HG03432 (cell line): Measurements from ENCODE around the gene AGAP1.

ENCODE experiments used
- ATAC-seq: cut with Tn5 transposase; IDR thresholded peaks from one replicate; pipeline ENCODE4 v1.9.1; 2021; ENCODE audit warnings: mild to moderate bottlenecking, moderate library complexity; ENCODE audit not compliant: unreplicated experiment

Gene AGAP1

GRCh38 chr2:235658351-235659174 lies 164.7 kb downstream of the AGAP1 start:
- ATAC-seq, result no peak

- ATAC-seq, result no peak
These were observed 166.0 kb downstream of the AGAP1 start for GRCh38 chr2:235659767-235660322.

- no peak for ATAC-seq
These were observed 166.7 kb downstream of the AGAP1 start for GRCh38 chr2:235660484-235661082.

DNA sequence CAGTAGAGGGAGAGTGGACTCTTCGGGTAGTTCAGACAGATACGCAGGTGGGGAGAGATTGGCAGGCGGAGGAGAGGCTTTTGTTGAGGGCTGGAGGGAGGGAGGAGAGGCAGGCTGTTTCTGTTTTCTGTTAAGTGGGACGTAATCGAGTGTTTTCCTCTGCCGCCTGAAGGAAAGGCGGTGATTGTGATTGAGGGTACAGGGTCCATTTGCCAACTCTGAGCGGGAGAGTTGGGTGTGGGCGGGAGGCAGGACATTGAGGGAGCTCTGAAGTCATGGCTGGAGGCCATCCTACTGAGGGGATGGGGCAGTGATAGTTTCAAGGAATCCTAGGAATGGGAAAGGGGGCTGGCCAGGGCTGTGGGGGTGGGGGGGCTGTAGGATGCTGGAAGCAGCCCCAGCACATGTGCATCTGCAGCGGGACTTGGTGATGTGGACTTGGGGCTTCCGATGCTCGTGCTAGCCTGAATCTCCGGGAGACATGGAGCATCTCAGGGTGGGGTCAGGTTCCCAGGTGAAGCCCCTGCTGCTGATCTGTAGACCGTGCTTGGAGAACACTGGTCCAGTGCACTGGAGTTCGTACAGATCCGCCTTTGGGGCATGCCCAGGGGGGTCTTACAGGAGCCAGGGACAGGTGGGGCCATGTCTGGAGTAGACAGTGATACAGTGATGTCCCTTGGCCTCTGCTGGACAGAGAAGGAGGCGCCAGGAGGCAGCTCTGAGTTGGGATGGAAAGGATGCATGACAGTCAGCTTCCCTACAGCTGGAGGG lies 167.5 kb downstream of the AGAP1 start:
- no peak for ATAC-seq

- no peak for ATAC-seq
These were observed 168.1 kb downstream of the AGAP1 start for GRCh38 chr2:235661952-235662351.

DNA sequence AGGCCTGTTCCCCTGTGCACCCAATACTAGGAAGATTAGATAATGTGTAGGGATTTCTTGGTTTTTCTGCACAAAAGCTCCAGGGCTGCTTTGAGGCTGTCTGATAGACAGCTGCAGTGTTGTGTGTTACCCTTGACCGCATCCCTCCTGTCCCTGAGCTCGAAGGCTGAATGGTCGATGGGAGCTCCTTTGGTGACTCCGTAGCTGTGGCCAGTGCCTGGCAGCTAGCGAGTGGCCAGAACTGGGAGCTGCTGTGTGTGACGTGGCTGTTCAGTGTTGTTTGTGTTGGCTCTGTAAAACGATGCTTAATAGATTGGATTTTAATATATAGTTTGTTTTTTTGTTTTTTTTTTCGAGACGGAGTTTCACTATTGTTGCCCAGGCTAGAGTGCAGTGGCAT lies 170.0 kb downstream of the AGAP1 start:
- ATAC-seq, result no peak

DNA sequence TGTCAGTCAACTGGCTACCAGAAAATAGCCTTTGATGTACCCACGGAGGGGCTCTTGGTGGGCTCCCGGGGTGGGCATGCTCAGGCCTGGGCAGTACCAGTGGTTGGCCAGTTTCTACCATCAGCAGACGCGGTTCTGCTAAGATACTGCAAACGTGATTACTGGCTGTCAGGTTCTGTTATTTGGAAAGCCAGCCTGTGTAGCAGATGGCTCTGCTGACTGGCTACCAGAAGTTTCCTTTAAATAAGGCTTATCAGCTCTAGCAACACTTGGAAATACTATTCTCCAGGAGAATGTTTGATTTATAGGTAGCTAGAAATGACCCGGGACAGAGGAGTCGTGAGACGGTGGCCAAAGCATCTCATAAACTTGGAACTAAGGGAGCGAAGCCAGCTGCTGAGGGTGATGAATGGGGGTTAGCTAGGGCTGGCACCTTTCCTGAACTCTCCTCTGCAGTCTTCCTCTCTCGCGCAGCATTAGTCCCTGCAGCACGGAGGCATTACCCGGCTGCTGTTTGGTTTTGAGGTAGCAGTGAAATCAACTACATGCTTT lies 171.9 kb downstream of the AGAP1 start:
- ATAC-seq, result no peak

GRCh38 chr2:235666213-235666781 lies 172.5 kb downstream of the AGAP1 start:
- no peak for ATAC-seq

DNA sequence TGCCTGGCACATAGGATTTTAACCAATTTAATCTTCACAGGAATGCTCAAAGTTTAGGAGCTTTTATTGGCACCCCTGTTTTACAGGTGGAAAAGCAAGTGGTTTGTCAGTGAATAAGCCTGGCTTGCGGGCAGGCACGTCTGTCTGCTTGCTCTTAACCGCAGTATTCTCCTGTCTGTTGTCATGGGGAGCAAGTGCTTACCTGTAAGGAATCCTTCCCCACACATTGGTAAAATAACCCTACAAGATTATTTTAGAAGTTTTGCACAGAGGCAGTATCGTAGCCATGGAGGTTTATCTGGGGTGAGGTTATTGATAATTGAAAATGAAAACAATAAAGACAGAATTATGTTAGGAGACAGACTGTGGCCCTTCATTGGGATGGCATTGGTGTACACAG lies 174.9 kb downstream of the AGAP1 start:
- no peak for ATAC-seq

DNA sequence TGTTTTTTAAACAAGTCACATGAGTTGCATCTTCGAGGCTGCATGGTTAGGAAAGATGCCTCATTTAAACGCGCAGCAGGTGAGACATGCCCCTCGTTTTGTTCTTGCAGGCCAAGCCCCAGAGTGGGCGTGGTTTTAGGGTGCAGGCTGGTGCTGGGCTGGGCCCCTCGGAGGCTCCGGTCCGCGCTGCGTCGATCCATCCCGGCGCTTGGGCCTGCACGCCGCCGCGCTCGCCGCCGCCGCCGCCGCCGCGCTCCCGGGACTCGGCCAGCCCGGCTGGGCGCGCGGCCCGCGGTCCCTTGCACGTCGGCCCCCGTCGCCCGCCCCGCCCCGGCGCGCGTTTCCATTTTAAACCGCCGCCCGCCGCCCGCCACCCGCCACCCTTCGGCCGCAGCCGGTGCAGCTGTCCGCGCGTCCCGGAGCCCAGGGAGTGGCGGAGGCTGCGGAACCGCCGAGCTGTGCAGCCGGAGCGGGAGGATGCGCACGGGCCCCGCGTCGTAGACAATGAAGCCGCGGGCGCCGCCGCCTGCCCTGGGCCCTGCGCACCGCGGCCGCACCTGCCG lies 175.5 kb downstream of the AGAP1 start:
- no peak for ATAC-seq

DNA sequence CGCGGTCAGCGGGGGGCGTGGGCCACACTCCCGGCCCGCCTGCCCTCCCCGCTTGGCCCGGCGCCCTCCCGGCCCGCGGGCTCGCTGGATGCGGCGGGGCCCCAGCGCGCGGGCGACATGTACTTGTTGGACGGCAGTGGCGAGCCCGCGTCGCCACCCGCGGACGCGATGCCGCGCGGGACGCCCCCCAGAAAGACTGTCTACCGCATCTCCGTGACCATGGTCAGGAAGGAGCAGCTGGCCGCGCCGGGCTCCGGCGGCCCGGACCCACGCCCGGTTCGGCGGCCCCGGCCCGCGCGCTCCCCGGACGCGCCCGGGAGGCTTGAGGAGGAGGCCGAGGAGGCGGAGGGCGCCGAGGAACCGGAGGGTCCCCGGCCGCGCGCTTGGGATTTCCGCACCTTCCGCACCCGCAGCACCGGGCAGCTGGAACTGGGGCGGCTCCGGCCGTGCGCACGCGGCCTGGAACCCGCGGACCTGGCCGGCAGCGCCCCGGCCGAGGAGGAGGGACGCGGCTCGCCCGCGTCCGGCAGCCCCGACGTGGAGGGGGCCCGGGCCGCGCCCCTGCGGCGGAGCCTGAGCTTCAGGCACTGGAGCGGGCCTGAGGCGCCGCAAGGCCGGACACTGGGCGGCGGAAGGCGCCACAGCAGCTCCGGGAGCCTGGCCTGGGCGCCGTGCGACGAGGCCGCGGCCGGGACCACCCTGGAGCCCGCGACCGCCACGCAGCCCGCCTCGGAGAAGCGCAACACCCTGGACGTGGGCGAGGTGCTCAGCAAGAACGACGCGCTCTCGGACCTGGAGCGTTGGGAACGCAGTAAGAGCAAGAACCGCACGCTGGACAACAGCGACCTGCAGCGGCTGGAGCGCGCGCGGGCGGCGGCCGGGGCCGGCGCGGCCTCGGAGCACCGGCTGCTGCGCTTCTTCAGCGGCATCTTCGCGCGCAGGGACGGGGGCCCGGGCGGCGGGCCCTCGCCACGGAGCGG lies 176.4 kb downstream of the AGAP1 start:
- ATAC-seq, result no peak

DNA sequence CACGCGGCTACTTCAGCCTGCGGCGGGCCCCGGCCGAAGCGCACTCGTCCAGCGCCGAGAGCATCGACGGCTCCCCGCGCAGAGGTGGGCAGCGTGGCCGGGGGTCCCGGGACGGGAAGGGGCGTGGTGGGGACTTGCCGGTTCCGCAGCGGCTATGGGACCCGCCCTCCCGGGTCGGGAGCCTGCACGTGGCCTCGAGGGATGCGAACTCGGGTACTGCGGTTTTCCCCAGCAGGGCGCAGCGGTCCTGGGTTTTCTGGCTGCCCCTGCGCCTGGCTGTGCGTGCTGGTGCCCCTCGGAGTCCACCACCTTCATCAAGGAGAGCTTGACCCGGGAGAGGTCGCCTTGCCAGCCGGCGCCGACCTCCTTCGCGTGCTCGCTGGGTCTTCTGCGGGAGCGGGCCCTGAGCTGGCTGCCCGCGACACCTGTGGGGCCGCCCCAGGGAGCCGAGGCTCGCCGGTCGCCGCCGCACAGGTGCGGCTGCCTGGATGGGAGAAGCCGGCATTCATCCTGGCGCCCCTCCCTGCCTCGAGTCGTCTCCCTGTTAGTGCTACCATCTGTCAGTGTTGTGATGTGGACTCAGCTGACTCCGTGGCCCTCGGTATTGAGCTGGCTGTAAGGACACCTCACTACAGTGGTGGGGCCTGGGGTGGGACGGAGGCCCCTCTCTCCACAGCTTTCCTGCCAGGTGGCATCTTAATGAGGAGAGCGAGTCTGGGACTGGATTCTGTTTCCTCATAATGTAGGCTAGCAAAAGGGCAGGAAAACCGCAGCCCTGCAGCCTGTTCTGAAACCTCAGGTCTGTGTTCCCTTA lies 177.3 kb downstream of the AGAP1 start:
- ATAC-seq, result no peak

DNA sequence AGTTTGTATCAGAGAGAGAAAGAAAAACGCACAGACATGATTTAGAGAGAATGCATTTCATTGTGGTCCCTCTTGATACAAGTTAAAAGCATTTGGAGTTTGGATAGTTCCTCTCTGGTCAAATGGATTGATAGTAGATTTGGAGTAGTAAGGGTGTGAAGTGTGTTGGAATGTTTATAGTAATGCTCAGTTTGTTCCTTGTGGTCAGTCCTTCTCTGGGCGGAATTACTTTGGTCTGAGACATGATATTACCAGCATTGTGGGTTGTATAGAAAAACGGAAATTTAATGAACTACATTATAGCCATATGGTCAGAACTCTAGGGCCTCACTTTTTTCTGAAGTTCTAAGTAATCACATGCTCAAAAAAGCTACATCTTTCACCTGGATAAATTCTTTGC lies 178.9 kb downstream of the AGAP1 start:
- no peak for ATAC-seq

GRCh38 chr2:235674146-235674545 lies 180.3 kb downstream of the AGAP1 start:
- no peak for ATAC-seq

DNA sequence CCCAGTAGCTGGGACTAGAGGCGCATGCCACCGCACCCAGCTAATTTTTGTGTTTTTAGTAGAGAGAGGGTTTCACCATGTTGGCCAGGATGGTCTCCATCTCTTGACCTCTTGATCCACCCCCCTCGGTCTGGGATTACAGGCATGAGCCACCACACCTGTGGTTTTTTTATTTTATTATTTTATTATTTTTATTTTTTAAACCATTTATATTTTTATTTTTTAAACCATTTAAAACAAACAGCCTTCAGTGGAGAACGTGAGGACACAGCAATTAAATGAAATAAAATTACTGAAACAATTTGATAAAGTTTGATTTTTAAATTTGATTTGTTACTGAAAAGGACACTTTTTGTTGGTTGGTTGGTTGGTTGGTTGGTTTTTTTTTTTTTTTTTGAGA lies 181.0 kb downstream of the AGAP1 start:
- ATAC-seq, result no peak

- no peak for ATAC-seq
These were observed 182.1 kb downstream of the AGAP1 start for GRCh38 chr2:235675678-235676535.

DNA sequence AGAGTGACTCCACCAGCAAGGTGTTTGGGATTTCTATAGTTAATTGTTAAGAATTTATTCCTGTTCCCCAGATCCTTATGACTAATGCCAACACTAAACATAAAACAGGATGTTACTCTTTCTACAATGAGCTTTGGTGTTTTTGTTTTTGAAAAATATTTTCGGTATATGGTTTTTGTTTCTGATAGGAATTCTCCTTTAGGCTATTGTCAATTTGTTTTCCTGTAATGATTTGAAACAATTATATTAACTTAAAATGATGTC lies 182.6 kb downstream of the AGAP1 start:
- ATAC-seq, result no peak

GRCh38 chr2:235677276-235677788 lies 183.5 kb downstream of the AGAP1 start:
- ATAC-seq, result no peak
